Panc1 (cell line): Measurements from ENCODE around the gene FARP2.

ENCODE experiments used
- POLR2AphosphoS5 ChIP-seq: IDR thresholded peaks from 2 replicates; pipeline ENCODE4 v1.6.1; 2012; ENCODE audit warnings: mild to moderate bottlenecking, low read depth, low read length, moderate library complexity
- TCF7L2 ChIP-seq: IDR thresholded peaks from 2 replicates; pipeline ENCODE4 v1.6.1; 2011; ENCODE audit warnings: mild to moderate bottlenecking, low read depth, low read length, inconsistent platforms
- TF ChIP-seq, protein P1 (sequence below): fragments of 450-650 bp; IDR thresholded peaks from 2 replicates; pipeline ENCODE4 v1.5.1; 2017; ENCODE audit warnings: mild to moderate bottlenecking
- TF ChIP-seq, protein P2 (sequence below), 2 experiments: IDR thresholded peaks; 2 replicates each; pipeline ENCODE4 v1.6.1; 2011 to 2012; ENCODE audit warnings: low read depth in 2 of 2, control low read depth in 1 of 2, low read length in 1 of 2, mild to moderate bottlenecking in 1 of 2, moderate library complexity in 1 of 2; ENCODE audit not compliant: insufficient read depth in 1 of 2

DNA sequence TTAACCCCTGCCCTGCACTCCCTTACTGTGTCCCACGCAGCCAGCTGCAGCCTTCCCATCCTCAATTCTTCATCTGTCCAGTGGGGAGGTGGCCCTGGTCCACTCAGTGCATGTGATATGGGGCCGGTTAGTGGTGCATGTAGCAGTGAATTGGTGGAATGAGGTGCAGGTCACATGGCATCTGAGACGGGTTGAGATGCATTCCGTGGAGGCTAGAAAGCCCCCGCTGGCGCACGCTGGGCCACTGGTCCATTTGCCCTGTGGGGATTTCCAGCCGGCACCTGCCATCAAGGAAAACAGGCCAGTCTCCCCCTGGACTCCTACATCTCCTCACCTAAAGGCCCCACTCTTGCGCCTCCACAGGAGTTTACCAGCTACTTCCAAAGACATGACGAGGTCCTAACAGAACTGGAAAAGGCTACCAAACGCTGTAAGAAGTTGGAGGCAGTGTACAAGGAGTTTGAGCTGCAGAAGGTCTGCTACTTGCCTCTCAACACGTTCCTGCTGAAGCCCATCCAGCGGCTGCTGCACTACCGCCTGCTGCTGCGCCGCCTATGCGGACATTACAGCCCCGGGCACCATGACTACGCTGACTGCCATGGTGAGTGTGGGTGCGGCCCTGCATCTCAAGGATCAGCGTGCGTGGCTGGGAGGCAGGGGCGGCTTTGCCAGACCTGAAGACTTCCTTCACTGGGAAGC is 111.8 kb downstream of the FARP2 start:
- TF ChIP-seq, protein P1, sequence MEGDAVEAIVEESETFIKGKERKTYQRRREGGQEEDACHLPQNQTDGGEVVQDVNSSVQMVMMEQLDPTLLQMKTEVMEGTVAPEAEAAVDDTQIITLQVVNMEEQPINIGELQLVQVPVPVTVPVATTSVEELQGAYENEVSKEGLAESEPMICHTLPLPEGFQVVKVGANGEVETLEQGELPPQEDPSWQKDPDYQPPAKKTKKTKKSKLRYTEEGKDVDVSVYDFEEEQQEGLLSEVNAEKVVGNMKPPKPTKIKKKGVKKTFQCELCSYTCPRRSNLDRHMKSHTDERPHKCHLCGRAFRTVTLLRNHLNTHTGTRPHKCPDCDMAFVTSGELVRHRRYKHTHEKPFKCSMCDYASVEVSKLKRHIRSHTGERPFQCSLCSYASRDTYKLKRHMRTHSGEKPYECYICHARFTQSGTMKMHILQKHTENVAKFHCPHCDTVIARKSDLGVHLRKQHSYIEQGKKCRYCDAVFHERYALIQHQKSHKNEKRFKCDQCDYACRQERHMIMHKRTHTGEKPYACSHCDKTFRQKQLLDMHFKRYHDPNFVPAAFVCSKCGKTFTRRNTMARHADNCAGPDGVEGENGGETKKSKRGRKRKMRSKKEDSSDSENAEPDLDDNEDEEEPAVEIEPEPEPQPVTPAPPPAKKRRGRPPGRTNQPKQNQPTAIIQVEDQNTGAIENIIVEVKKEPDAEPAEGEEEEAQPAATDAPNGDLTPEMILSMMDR, result no peak
- TF ChIP-seq TCF7L2 (no peak), POLR2AphosphoS5 (no peak)
- TF ChIP-seq, protein P2, sequence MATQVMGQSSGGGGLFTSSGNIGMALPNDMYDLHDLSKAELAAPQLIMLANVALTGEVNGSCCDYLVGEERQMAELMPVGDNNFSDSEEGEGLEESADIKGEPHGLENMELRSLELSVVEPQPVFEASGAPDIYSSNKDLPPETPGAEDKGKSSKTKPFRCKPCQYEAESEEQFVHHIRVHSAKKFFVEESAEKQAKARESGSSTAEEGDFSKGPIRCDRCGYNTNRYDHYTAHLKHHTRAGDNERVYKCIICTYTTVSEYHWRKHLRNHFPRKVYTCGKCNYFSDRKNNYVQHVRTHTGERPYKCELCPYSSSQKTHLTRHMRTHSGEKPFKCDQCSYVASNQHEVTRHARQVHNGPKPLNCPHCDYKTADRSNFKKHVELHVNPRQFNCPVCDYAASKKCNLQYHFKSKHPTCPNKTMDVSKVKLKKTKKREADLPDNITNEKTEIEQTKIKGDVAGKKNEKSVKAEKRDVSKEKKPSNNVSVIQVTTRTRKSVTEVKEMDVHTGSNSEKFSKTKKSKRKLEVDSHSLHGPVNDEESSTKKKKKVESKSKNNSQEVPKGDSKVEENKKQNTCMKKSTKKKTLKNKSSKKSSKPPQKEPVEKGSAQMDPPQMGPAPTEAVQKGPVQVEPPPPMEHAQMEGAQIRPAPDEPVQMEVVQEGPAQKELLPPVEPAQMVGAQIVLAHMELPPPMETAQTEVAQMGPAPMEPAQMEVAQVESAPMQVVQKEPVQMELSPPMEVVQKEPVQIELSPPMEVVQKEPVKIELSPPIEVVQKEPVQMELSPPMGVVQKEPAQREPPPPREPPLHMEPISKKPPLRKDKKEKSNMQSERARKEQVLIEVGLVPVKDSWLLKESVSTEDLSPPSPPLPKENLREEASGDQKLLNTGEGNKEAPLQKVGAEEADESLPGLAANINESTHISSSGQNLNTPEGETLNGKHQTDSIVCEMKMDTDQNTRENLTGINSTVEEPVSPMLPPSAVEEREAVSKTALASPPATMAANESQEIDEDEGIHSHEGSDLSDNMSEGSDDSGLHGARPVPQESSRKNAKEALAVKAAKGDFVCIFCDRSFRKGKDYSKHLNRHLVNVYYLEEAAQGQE (IDR thresholded peaks at IDR 0.05; ENCODE audit: insufficient read depth in 1 of 2, low read depth in 2 of 2, low read length in 1 of 2), result no peak
